Smooth muscle cell (in vitro differentiated cells): ENCODE measurements around the gene CEPT1. TPM values are rescaled to one million over a fixed set of nuclear protein-coding genes. Genes with fewer than 3 reads are reported as not detected.

Experiments used
- DNase-seq: peaks from one replicate; lab custom pipeline; 2025; ENCODE audit not compliant: unreplicated experiment; lab: John Stamatoyannopoulos, UW
- H2AFZ ChIP-seq: fragments of 200-600 bp; sonication (generic); 2 replicates; pipeline ENCODE4 v1.6.0; 2016; ENCODE audit warnings: antibody characterized with exemption, low read depth, mild to moderate bottlenecking
- H3F3A ChIP-seq: fragments of 200-600 bp; sonication (generic); 2 replicates; pipeline ENCODE4 v1.6.0; 2017; ENCODE audit warnings: antibody characterized with exemption, low read depth
- H3K27ac ChIP-seq: fragments of 200-600 bp; sonication (generic); 2 replicates; pipeline ENCODE4 v1.5.1; 2016; ENCODE audit warnings: low read depth, mild to moderate bottlenecking
- H3K27me3 ChIP-seq: fragments of 200-600 bp; sonication (generic); 2 replicates; pipeline ENCODE4 v1.6.1; 2016; ENCODE audit warnings: low read depth, mild to moderate bottlenecking
- H3K36me3 ChIP-seq: fragments of 200-600 bp; sonication (generic); 2 replicates; pipeline ENCODE4 v1.5.1; 2016; ENCODE audit warnings: low read depth
- H3K4me1 ChIP-seq: fragments of 200-600 bp; sonication (generic); 2 replicates; pipeline ENCODE4 v1.5.1; 2016; ENCODE audit warnings: low read depth
- H3K4me2 ChIP-seq: fragments of 200-600 bp; sonication (generic); 2 replicates; pipeline ENCODE4 v1.6.0; 2016; ENCODE audit warnings: mild to moderate bottlenecking
- H3K4me3 ChIP-seq: fragments of 200-600 bp; sonication (generic); 2 replicates; pipeline ENCODE4 v1.5.1; 2016; ENCODE audit warnings: mild to moderate bottlenecking
- H3K79me2 ChIP-seq: fragments of 200-600 bp; sonication (generic); 2 replicates; pipeline ENCODE4 v1.6.0; 2016; ENCODE audit warnings: low read depth, mild to moderate bottlenecking
- H3K9ac ChIP-seq: fragments of 200-600 bp; sonication (generic); 2 replicates; pipeline ENCODE4 v1.6.0; 2016; ENCODE audit warnings: low read depth
- H3K9me3 ChIP-seq: fragments of 200-600 bp; sonication (generic); replicated peaks from 2 replicates; pipeline ENCODE4 v1.5.1; 2016; ENCODE audit warnings: low read depth
- H4K20me1 ChIP-seq: fragments of 200-600 bp; sonication (generic); 2 replicates; pipeline ENCODE4 v1.6.0; 2016; ENCODE audit warnings: low read depth
- CTCF ChIP-seq: fragments of 200-600 bp; sonication (generic); IDR thresholded peaks from 2 replicates; pipeline ENCODE4 v1.5.1; 2017; ENCODE audit warnings: borderline replicate concordance, mild to moderate bottlenecking, antibody characterized with exemption; ENCODE audit not compliant: insufficient read depth, poor library complexity, severe bottlenecking
- WGBS: methylation state at CpG from one replicate; pipeline ENCODE4 v1.1.7; 2016; ENCODE audit warnings: low lambda C conversion rate; 5-methylcytosine and 5-hydroxymethylcytosine counted together
- polyA plus RNA-seq: library from polyadenylated mRNA; unstranded; fragments of >200 nt; fragmentation: Nextera tagmentation; extraction: Ambion mirVana; gene quantifications from 2 replicates; pipeline ENCODE4 v1.2.1, GENCODE V29; 2016
- small RNA-seq: library from RNA; depleted of rRNA; stranded (forward); fragments of <200 nt; gene quantifications from one replicate; pipeline ENCODE3, GENCODE V24; 2014
- total RNA-seq: library from RNA; depleted of rRNA; stranded (reverse); fragments of >200 nt; gene quantifications from 2 replicates; pipeline ENCODE4 v1.2.3, GENCODE V29; 2014

The CEPT1 gene
- total and polyA plus RNA-seq, 2 experiments from 2014 or later = 19.4 to 36.8 TPM

- H2AFZ ChIP-seq = no peak overlapping the region
- no peak overlapping the region for H3K4me2 ChIP-seq
- no peaks in the 10 kb centered on the region for H4K20me1 ChIP-seq
- H3K79me2 ChIP-seq = no peaks in the 10 kb centered on the region
- no peaks in the 10 kb centered on the region for H3K27me3 ChIP-seq
- H3K27ac ChIP-seq = peak overlapping the region; percentile 49
- H3F3A ChIP-seq = no peaks in the 10 kb centered on the region
- H3K9me3 ChIP-seq = no peaks in the 10 kb centered on the region
- peaks cover 4% of the 10 kb centered on the region for H3K4me1 ChIP-seq
- no peaks in the 10 kb centered on the region for H3K36me3 ChIP-seq
- no peak for TF ChIP-seq CTCF
- WGBS = 27% methylated on average over 2 of the region's 2 CpGs
- no peak overlapping the region for H3K9ac ChIP-seq
- H3K4me3 ChIP-seq = no peak overlapping the region
- DNase-seq = no peak
Observed at GRCh38 chr1:111228748-111229126, 88.7 kb downstream of the CEPT1 start.

GRCh38 chr1:111232134-111232533 is 92.1 kb downstream of the CEPT1 start:
- 97% methylated on average over 3 of the region's 3 CpGs for WGBS
- Histone ChIP-seq H3K4me1 (peaks cover 4% of the 10 kb centered on the region), H3K4me3 (no peak overlapping the region), H3K9ac (no peak overlapping the region), H3K4me2 (no peak overlapping the region), H4K20me1 (no peaks in the 10 kb centered on the region), H3F3A (no peaks in the 10 kb centered on the region), H3K9me3 (no peaks in the 10 kb centered on the region), H3K27me3 (no peaks in the 10 kb centered on the region), H3K79me2 (no peaks in the 10 kb centered on the region), H3K27ac (no peak overlapping the region), H2AFZ (no peak overlapping the region), H3K36me3 (no peaks in the 10 kb centered on the region)
- DNase-seq = no peak
- TF ChIP-seq CTCF = no peak

- Histone ChIP-seq H3K4me2 (no peak overlapping the region), H4K20me1 (no peaks in the 10 kb centered on the region), H3F3A (no peaks in the 10 kb centered on the region), H3K27ac (peak overlapping the region; percentile 54), H3K4me1 (no peaks in the 10 kb centered on the region), H3K9ac (no peak overlapping the region), H3K9me3 (no peaks in the 10 kb centered on the region), H3K4me3 (no peak overlapping the region), H2AFZ (no peak overlapping the region), H3K36me3 (no peaks in the 10 kb centered on the region), H3K79me2 (no peaks in the 10 kb centered on the region), H3K27me3 (no peaks in the 10 kb centered on the region)
- no peak for DNase-seq
- WGBS = 81% methylated on average over 4 of the region's 4 CpGs
- TF ChIP-seq CTCF = no peak
Observed at GRCh38 chr1:111234258-111234657, 94.2 kb downstream of the CEPT1 start.

Small RNAs within 50 kb of the gene (small RNA-seq; reads per million reads assigned to genes)
- not detected for gene AL355816.1

Other genes with a start within 250 kb of the CEPT1 start
- 31.7 and 39.8 TPM in 2 replicates for gene LRIF1, start 176.3 kb upstream of the CEPT1 start, total RNA-seq
- 20.7 and 22.2 TPM in 2 replicates for gene LRIF1, start 176.3 kb upstream of the CEPT1 start, polyA plus RNA-seq
- 122 and 147 TPM in 2 replicates for gene DRAM2, start 130 bp upstream of the CEPT1 start, total RNA-seq
- gene DRAM2, start 130 bp upstream of the CEPT1 start, polyA plus RNA-seq = 74.1 and 80.3 TPM in 2 replicates
- 1.1 and 3.7 TPM in 2 replicates for gene DENND2D, start 60.4 kb downstream of the CEPT1 start, total RNA-seq
- 0.75 and 2.0 TPM in 2 replicates for gene DENND2D, start 60.4 kb downstream of the CEPT1 start, polyA plus RNA-seq
- 0.54 and 0.90 TPM in 2 replicates for gene CHI3L2, start 87.5 kb downstream of the CEPT1 start, total RNA-seq
- gene CHI3L2, start 87.5 kb downstream of the CEPT1 start, polyA plus RNA-seq = 2.0 and 2.4 TPM in 2 replicates
- not detected in 2 replicates for gene CHIA, start 150.6 kb downstream of the CEPT1 start, total RNA-seq
- gene CHIA, start 150.6 kb downstream of the CEPT1 start, polyA plus RNA-seq = not detected in 2 replicates